ENCODE measurements around the gene SNX30.

The SNX30 gene

GRCh38 chr9:112885324-112885723 is 134.8 kb downstream of the SNX30 start:
- DNase-seq (ENCODE audit: low read depth) = no peak

- no peak for DNase-seq (ENCODE audit: low read depth)
Measured at GRCh38 chr9:112886351-112886750, 135.8 kb downstream of the SNX30 start.

DNA sequence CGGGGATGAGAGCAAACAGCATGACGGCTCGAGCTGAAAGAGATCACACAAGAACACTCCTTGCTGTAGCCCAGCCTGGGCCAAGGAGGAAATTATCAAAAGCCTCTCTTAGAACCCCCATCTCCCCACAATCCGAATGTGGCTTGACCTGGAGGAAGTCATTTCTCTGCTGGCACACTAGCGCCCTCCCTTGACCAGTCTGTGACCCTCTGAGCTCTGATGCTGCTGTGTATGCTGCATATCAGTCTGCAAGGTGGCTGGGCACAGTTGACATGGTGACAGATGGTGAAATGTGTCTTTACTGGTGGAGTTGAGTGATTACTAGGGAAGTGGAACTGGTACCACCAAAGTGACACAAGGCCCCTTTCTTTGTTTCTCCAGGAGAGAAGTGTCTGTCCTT is 136.8 kb downstream of the SNX30 start:
- DNase-seq (ENCODE audit: low read depth) = no peak

- DNase-seq (ENCODE audit: low read depth) = no peak
Measured at GRCh38 chr9:112890106-112891081, 139.8 kb downstream of the SNX30 start, which contains the start of gene SLC46A2. TSS of gene SLC46A2 (minus strand) at chr9:112890876. CDS start at chr9:112890681, 195 bp downstream.

- DNase-seq (ENCODE audit: low read depth) = no peak
Measured at GRCh38 chr9:112891521-112891920, 141.0 kb downstream of the SNX30 start.

GRCh38 chr9:112892981-112893380 is 142.4 kb downstream of the SNX30 start:
- no peak for DNase-seq (ENCODE audit: low read depth)

- no peak for DNase-seq (ENCODE audit: low read depth)
Measured at GRCh38 chr9:112894041-112894440, 143.5 kb downstream of the SNX30 start.

DNA sequence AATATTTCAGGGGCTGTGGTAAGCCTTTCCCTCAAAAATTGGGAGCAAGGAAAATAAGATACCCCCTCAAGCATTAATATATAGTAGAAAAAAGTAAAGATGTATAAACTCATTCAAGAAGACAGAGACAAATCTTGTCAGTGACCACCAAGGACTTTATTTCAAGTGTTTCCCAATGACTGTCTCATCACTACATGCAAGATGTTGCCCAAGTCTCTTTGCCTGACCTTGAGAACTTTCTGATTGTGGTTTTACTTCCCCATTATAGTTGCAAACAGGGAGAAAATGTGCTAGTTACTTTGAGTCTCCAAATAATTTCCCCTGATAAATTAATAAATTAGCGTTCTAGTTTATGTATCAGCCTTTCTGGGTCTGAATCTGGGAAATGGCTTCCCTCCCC is 144.1 kb downstream of the SNX30 start:
- no peak for DNase-seq (ENCODE audit: low read depth)

DNA sequence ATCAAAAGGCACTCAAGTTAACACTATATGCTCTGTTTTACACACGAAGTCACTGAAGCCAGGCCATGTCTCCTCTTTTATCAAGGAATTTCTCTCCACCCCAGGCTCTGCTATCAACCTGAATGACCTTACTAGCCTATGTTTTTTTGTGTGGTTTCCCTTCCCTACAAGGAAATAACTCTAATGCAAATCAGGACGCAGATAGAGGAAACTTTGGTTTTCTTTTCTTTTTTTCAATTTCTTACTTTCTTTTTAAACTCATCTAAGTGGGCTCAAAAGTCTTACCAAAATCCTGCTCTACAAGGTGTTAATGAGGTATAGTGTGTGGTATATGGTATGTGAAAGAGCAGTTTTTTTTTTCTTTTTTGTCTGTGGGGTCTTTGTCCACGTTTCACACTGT is 145.6 kb downstream of the SNX30 start:
- DNase-seq (ENCODE audit: low read depth) = no peak

DNA sequence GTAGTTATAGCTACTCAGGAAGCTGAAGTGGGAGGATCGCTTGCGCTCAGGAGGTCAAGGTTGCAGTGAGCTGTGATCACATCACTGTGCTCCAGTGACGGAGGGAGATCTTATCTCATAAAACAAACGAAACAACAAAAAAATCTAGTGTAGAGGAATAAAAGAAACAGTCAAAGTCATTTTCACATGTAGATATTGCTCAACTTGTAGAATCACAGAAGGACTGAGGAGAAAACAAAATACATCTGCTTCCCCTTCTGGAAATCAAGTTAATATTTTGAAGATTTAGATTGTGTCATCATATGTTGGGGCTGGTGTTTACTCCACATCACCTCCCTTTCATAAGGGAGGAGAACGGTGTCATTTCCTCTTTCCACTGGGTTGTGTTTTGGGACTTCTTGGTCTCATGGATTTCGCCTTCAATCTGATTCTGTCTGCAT is 148.3 kb downstream of the SNX30 start:
- no peak for DNase-seq (ENCODE audit: low read depth)

GRCh38 chr9:112900488-112900887 is 149.9 kb downstream of the SNX30 start:
- DNase-seq (ENCODE audit: low read depth) = no peak

- DNase-seq (ENCODE audit: low read depth) = no peak
Measured at GRCh38 chr9:112900901-112901300, 150.3 kb downstream of the SNX30 start.

- no peak for DNase-seq (ENCODE audit: low read depth)
Measured at GRCh38 chr9:112905084-112905483, 154.5 kb downstream of the SNX30 start.

DNA sequence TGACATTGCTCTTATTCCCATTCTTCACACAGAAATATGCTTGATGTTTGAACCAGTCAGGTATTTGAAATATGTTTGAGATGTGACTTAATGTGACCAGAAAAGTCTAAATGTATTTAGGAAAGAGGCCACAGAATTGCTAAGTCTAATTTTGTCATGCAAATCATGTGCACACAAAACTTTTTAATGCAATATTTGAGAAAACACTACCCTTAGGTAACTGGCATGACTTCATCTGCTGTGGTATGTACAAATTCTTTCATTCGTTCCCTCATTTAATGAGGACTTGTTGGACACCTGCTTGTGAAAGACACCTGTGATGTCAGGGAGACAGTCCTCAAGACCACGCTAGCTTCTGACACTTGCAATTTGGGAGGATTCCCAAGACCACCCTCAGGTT is 161.2 kb downstream of the SNX30 start:
- DNase-seq (ENCODE audit: low read depth) = no peak

DNA sequence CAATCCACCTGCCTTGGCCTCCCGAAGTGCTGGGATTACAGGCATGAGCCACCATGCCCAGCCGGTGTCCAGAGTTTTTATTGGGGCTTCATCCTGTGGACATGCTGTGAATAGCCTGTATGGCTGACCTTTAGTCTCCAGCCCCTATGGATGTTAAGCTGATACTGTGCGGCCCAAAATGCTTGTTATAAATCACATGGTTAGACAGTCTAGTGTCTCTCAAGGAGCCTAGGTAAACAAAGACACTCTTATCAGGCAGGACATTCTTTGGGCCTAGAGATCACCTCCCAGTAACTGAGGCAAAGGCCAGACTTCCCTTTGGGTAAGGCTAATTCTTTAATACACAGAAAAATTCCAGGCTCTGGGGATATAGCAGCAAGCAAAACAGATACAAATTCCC is 162.1 kb downstream of the SNX30 start:
- no peak for DNase-seq (ENCODE audit: low read depth)

GRCh38 chr9:112913326-112913725 is 162.8 kb downstream of the SNX30 start:
- DNase-seq (ENCODE audit: low read depth) = no peak

DNA sequence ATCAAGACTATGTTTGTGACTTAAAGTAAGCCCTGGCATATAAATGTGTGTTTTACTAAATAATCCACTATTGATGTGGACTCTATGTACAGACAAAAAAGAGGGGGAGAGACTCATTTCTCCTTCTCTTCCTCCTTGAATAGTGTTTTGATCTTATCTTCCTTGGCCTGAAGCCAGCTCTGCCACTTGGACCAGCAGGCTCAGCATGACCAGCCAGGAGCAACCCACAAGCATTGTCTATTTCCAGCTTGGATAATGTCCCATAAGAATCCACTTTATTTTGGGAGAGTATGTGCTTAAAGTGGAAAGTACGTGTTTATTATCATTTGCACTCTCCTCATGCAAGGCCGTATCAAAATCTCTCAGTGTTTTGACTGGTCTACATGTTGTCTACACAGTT is 164.0 kb downstream of the SNX30 start:
- no peak for DNase-seq (ENCODE audit: low read depth)

DNA sequence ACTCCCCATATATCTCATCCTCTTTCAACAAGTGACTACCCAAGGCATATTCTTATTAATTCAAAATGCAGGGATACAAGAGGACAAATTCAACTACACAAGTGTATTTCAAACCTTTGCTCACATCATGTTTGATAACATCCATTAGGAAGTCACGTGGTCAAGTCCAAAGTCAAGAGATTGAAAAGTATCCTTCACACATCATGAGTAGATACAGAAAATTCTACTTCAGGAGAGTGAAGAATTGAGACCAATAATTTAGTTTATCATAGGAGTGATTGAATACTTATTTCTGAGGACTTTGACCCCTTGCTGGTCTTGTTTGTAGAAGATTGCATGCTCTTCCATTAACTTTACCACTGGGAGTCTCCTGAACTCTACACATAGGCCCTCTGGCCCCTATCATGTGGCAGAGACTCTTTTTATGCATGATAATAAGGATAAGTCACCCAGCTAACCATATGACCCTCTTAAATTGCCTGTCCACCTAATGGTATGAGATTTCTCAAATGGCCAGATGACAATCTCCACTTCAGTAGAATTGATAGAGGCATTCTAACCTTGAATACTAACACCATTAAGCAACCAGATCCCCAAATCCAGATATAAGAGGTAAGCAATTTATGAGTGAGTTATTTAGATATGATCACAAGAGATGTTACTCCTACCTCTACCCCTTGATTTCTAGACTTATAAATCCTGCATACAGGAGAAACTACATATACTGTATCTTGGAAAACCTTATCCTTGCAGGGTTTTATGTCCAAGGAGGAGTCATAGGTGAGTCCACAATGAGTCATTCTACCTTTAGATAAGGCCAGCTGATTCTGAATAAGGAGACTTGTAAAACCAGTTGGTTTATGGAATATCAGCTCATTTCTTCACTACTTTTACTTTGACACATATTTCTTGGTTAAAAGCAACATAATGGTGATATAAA is 166.8 kb downstream of the SNX30 start:
- DNase-seq (ENCODE audit: low read depth) = no peak

- no peak for DNase-seq (ENCODE audit: low read depth)
Measured at GRCh38 chr9:112917987-112918362, 167.4 kb downstream of the SNX30 start.

GRCh38 chr9:112921549-112921948 is 171.0 kb downstream of the SNX30 start:
- no peak for DNase-seq (ENCODE audit: low read depth)
